ENCODE measurements around the gene MED15. TPM values are rescaled to one million over a fixed set of nuclear protein-coding genes. Genes with fewer than 3 reads are reported as not detected.

Gene MED15
- total and polyA plus RNA-seq, 2 of the 4 experiments (the other 2 are of a cell fraction) = 19.0 to 68.8 TPM

GRCh38 chr22:20577045-20577444 is 69.6 kb downstream of the MED15 start:
- H2BK15ac ChIP-seq (ENCODE audit: low read depth, low read length) = no peak overlapping the region
- H3K18ac ChIP-seq (ENCODE audit: low read depth, low read length) = no peak overlapping the region
- peaks cover 10% of the 10 kb centered on the region for H3K4me1 ChIP-seq (ENCODE audit: control insufficient read depth, insufficient read depth, low read length)
- 100% methylated on average over 1 of the region's 1 CpG; no CpG with 5 or more reads in 1 of the 2 experiments for WGBS, 2 experiments (ENCODE audit: extremely low coverage in 2 of 2, insufficient read length in 1 of 2)
- H3K9me3 ChIP-seq (ENCODE audit: control insufficient read depth, insufficient read depth, low read length) = no peaks in the 10 kb centered on the region
- peaks cover 62 to 85% of the 10 kb centered on the region in 2 experiments for H3K79me1 ChIP-seq (ENCODE audit: low read depth in 1 of 2, low read length in 2 of 2)
- H2AK9ac ChIP-seq (replicated peaks; ENCODE audit: low read depth, low read length, poor library complexity) = no peak overlapping the region
- ChIA-PET POLR2A (ENCODE audit: unreplicated experiment) (no interaction called here), CTCF (interaction anchor here (1.2 kb wide), 1 partner anchor 13 kb away, joined by 3 read pairs; no protein-coding TSS in a partner anchor)
- H3K9me1 ChIP-seq (ENCODE audit: insufficient read depth, low read length) = peaks cover 14% of the 10 kb centered on the region; the same call in 1 of the 2 replicates
- no peak for TF ChIP-seq RCOR1 (IDR thresholded peaks at IDR 0.05; ENCODE audit: insufficient replicate concordance, low read length)
- TF ChIP-seq BHLHE40 (IDR thresholded peaks at IDR 0.05; ENCODE audit: low read depth, low read length) = no peak
- TF ChIP-seq RFX5 (IDR thresholded peaks at IDR 0.05; ENCODE audit: low read depth, low read length) = no peak
- no peak for TF ChIP-seq ELK1 (IDR thresholded peaks at IDR 0.05; ENCODE audit: borderline replicate concordance, low read depth, low read length)
- no peak for TF ChIP-seq CTCF (conservative IDR thresholded peaks at IDR 0.05; ENCODE audit: low read depth, low read length)
- TF ChIP-seq FOS (IDR thresholded peaks at IDR 0.05; ENCODE audit: low read depth, low read length) = no peak
- TF ChIP-seq SMC3 (IDR thresholded peaks at IDR 0.05; ENCODE audit: low read depth, low read length) = no peak
- no peak for TF ChIP-seq MAFK (IDR thresholded peaks at IDR 0.05; ENCODE audit: low read depth, low read length)
- TF ChIP-seq MAZ (IDR thresholded peaks at IDR 0.05; ENCODE audit: borderline replicate concordance, low read depth, low read length) = no peak
- H2BK20ac ChIP-seq (ENCODE audit: low read depth, low read length) = no peak overlapping the region
- no peak overlapping the region for H3K23ac ChIP-seq (ENCODE audit: low read depth, low read length)
- H3K27ac ChIP-seq (ENCODE audit: insufficient read depth, low read length) = no peak overlapping the region
- H3K14ac ChIP-seq (replicated peaks; ENCODE audit: low read depth, low read length) = no peak overlapping the region
- in situ Hi-C loops (cut with MboI; ENCODE audit: low sequenced_read_pairs) = no loop called here
- ATAC-seq (ENCODE audit: low read depth) (no peak), DNase-seq (no peak)
- dilution Hi-C loops (cut with HindIII; ENCODE audit: low sequenced_read_pairs, unreplicated experiment) = no loop called here
- no peak overlapping the region for H2AK5ac ChIP-seq (ENCODE audit: low read depth, low read length)
- H4K5ac ChIP-seq (ENCODE audit: low read depth, low read length) = no peak overlapping the region
- no peak overlapping the region for H3K9ac ChIP-seq (ENCODE audit: low read depth, low read length)
- H3K56ac ChIP-seq (ENCODE audit: extremely low read depth, insufficient read depth, low read length) = no peak overlapping the region
- H3K27me3 ChIP-seq (ENCODE audit: control insufficient read depth, insufficient read depth, low read length) = no peaks in the 10 kb centered on the region
- H4K8ac ChIP-seq (ENCODE audit: low read depth in 2 of 2, low read length in 2 of 2) = no peak overlapping the region
- no TSS peak for BruUV-seq (replicated peaks)
- H3K4me3 ChIP-seq (ENCODE audit: insufficient read depth, low read depth, low read length) = no peak overlapping the region
- no peak overlapping the region for H4K91ac ChIP-seq (ENCODE audit: insufficient read depth, low read depth, low read length)
- intact Hi-C loops (cut with micrococcal nuclease) = no loop called here
- H2AFZ ChIP-seq (replicated peaks; ENCODE audit: low read length, poor library complexity) = no peak overlapping the region
- H3K4ac ChIP-seq (ENCODE audit: low read depth, low read length) = no peak overlapping the region
- H2BK5ac ChIP-seq (ENCODE audit: low read depth, low read length, poor library complexity, severe bottlenecking) = no peak overlapping the region
- H3K36me3 ChIP-seq (ENCODE audit: control insufficient read depth, insufficient read depth, low read length) = peaks cover 81% of the 10 kb centered on the region
- peaks cover 63% of the 10 kb centered on the region for H4K20me1 ChIP-seq (ENCODE audit: insufficient read depth, low read length)
- no peak overlapping the region for H2BK120ac ChIP-seq (ENCODE audit: low read depth, low read length)
- H3K4me2 ChIP-seq (ENCODE audit: low read depth, low read length) = no peak overlapping the region

Measured in IMR-90 (cell line).